Measurements from ENCODE around the gene DLG4.

The DLG4 gene

GRCh38 chr17:7214300-7215135 lies 5.1 kb downstream of the DLG4 start:
- peak; percentile 98 for DNase-seq (ENCODE audit: low read depth)

- DNase-seq (ENCODE audit: low read depth): peak; percentile 81
Measured at GRCh38 chr17:7213895-7214299, 5.7 kb downstream of the DLG4 start.

GRCh38 chr17:7211491-7212273 lies 8.0 kb downstream of the DLG4 start:
- DNase-seq (ENCODE audit: low read depth): no peak

GRCh38 chr17:7208754-7209460 lies 10.7 kb downstream of the DLG4 start:
- DNase-seq (ENCODE audit: low read depth): no peak

- DNase-seq (ENCODE audit: low read depth): no peak
Measured at GRCh38 chr17:7208027-7208571, 11.5 kb downstream of the DLG4 start.

GRCh38 chr17:7207120-7208001 lies 12.3 kb downstream of the DLG4 start:
- DNase-seq (ENCODE audit: low read depth): no peak

- no peak for DNase-seq (ENCODE audit: low read depth)
Measured at GRCh38 chr17:7205561-7205960, 14.1 kb downstream of the DLG4 start.

GRCh38 chr17:7204828-7205461 lies 14.7 kb downstream of the DLG4 start:
- DNase-seq (ENCODE audit: low read depth): peak; percentile 71

- no peak for DNase-seq (ENCODE audit: low read depth)
Measured at GRCh38 chr17:7204336-7204735, 15.3 kb downstream of the DLG4 start.

- DNase-seq (ENCODE audit: low read depth): no peak
Measured at GRCh38 chr17:7203391-7203790, 16.2 kb downstream of the DLG4 start.

GRCh38 chr17:7196651-7197401 lies 22.8 kb downstream of the DLG4 start:
- no peak for DNase-seq (ENCODE audit: low read depth)

- no peak for DNase-seq (ENCODE audit: low read depth)
Measured at GRCh38 chr17:7195971-7196370, 23.7 kb downstream of the DLG4 start.

- DNase-seq (ENCODE audit: low read depth): no peak
Measured at GRCh38 chr17:7192271-7192937, 27.2 kb downstream of the DLG4 start.

- peak; percentile 60 for DNase-seq (ENCODE audit: low read depth)
Measured at GRCh38 chr17:7191571-7192270, 27.9 kb downstream of the DLG4 start.

GRCh38 chr17:7191069-7191468 lies 28.6 kb downstream of the DLG4 start:
- no peak for DNase-seq (ENCODE audit: low read depth)

- no peak for DNase-seq (ENCODE audit: low read depth)
Measured at GRCh38 chr17:7190276-7190917, 29.2 kb downstream of the DLG4 start.

GRCh38 chr17:7186241-7186640 lies 33.4 kb downstream of the DLG4 start:
- DNase-seq (ENCODE audit: low read depth): peak; percentile 28

GRCh38 chr17:7184647-7185046 lies 35.0 kb downstream of the DLG4 start:
- no peak for DNase-seq (ENCODE audit: low read depth)
